C4-2B (cell line): Measurements from ENCODE around the gene C3.

Experiments used
- CTCF ChIP-seq: fragments of 450-650 bp; conservative IDR thresholded peaks from 2 replicates; pipeline ENCODE4 v1.5.1; 2017; ENCODE audit warnings: mild to moderate bottlenecking
- ZFX ChIP-seq: fragments of 450-650 bp; IDR thresholded peaks from 2 replicates; pipeline ENCODE4 v1.6.1; 2017

- TF ChIP-seq CTCF = no peak
- no peak for TF ChIP-seq ZFX
Observed at GRCh38 chr19:6731822-6732221, 11.4 kb upstream of the C3 start.
